HCT116 (cell line): Measurements from ENCODE around the gene RAI1. TPM values are rescaled to one million over a fixed set of nuclear protein-coding genes. Genes with fewer than 3 reads are reported as not detected.

Experiments used
- ATAC-seq: fragments of 200-7000 bp; cut with Tn5 transposase; 2 replicates; pipeline ENCODE4 v1.9.1; 2020; ENCODE audit warnings: mild to moderate bottlenecking, moderate library complexity
- BruUV-seq: library from RNA; stranded (reverse); fragments of 400-500 nt; replicated peaks from 2 replicates; lab custom pipeline; 2021; lab: Mats Ljungman, UMichigan
- CTCF ChIA-PET: fragments of 300-600 bp; sonication (Branson Sonifier 250); formaldehyde crosslinking; loops from one replicate; lab custom pipeline; 2021; ENCODE audit warnings: antibody characterized with exemption; lab: Charles Lee
- POLR2A ChIA-PET: fragments of 300-600, 350-600 bp; sonication (Branson Sonifier 250); formaldehyde crosslinking; loops from one replicate; lab custom pipeline; 2021; ENCODE audit warnings: antibody characterized with exemption; lab: Charles Lee
- RAD21 ChIA-PET, 2 experiments: fragments of 300-600 bp; sonication (Branson Sonifier 250); formaldehyde crosslinking; loops; one replicate each; lab custom pipeline; 2023; ENCODE audit warnings: low total read pairs in 2 of 2; ENCODE audit not compliant: uncharacterized antibody in 2 of 2, unreplicated experiment in 2 of 2, low non-redundant PET in 1 of 2; lab: Charles Lee
- DNase-seq: peaks from one replicate; pipeline ENCODE4 v3.0.0-alpha.2; 2010; ENCODE audit warnings: low read depth, low spot score
- H2AFZ ChIP-seq: fragments of 200-600 bp; shearing (Covaris generic), sonication (generic); 2 replicates; pipeline ENCODE4 v1.6.1; 2017; ENCODE audit warnings: low read depth, mixed run types, mixed read lengths, antibody characterized with exemption, low read length; ENCODE audit not compliant: poor library complexity, severe bottlenecking
- H3K27ac ChIP-seq: 2 replicates; pipeline ENCODE4 v1.5.1; 2012; ENCODE audit warnings: low read depth, low read length
- H3K27me3 ChIP-seq: fragments of 200-600 bp; sonication (generic); 2 replicates; pipeline ENCODE4 v1.6.1; 2016; ENCODE audit warnings: mixed run types, low read length, mixed read lengths; ENCODE audit not compliant: insufficient read depth
- H3K36me3 ChIP-seq, 2 experiments: fragments of 200-500 bp in 1 of 2; fragments of 200-600 bp in 1 of 2; sonication (Bioruptor generic) in 1 of 2; sonication (generic) in 1 of 2; 2 replicates each; pipeline versions ENCODE4 v1.5.1 to v1.6.1; 2014 to 2016; ENCODE audit warnings: low read length in 2 of 2, inconsistent platforms in 1 of 2, mixed read lengths in 1 of 2, mixed run types in 1 of 2; ENCODE audit not compliant: insufficient read depth in 2 of 2, control insufficient read depth in 1 of 2
- H3K4me1 ChIP-seq, 2 experiments: fragments of 200-600 bp in 1 of 2; sonication (generic) in 1 of 2; 2 replicates each; pipeline versions ENCODE4 v1.5.1 to v1.6.1; 2012 to 2017; ENCODE audit warnings: low read length in 2 of 2, inconsistent platforms in 1 of 2, mild to moderate bottlenecking in 1 of 2, mixed read lengths in 1 of 2, mixed run types in 1 of 2, moderate library complexity in 1 of 2; ENCODE audit not compliant: insufficient read depth in 2 of 2, control insufficient read depth in 1 of 2
- H3K4me2 ChIP-seq: fragments of 200-600 bp; sonication (generic); 2 replicates; pipeline ENCODE4 v1.6.1; 2017; ENCODE audit warnings: mixed run types, low read length, mixed read lengths
- H3K4me3 ChIP-seq, 2 experiments: fragments of 200-600 bp in 1 of 2; sonication (generic) in 1 of 2; replicated peaks in 1 of 2; 2 replicates each; pipeline ENCODE4 v1.5.1; 2011 to 2016; ENCODE audit warnings: low read length in 2 of 2, control low read depth in 1 of 2, low read depth in 1 of 2, mild to moderate bottlenecking in 1 of 2, mixed read lengths in 1 of 2, mixed run types in 1 of 2
- H3K79me2 ChIP-seq: fragments of 200-600 bp; sonication (generic); 2 replicates; pipeline ENCODE4 v1.6.1; 2017; ENCODE audit warnings: mild to moderate bottlenecking, mixed run types, low read length, moderate library complexity, mixed read lengths; ENCODE audit not compliant: insufficient read depth
- H3K9ac ChIP-seq: fragments of 200-600 bp; sonication (generic); 2 replicates; pipeline ENCODE4 v1.6.1; 2016; ENCODE audit warnings: low read length, mixed read lengths
- H3K9me2 ChIP-seq: fragments of 200-600 bp; sonication (generic), shearing (Covaris generic); 2 replicates; pipeline ENCODE4 v1.6.1; 2017; ENCODE audit warnings: mixed run types, mild to moderate bottlenecking, moderate library complexity; ENCODE audit not compliant: insufficient read depth
- H3K9me3 ChIP-seq, 2 experiments: fragments of 200-500 bp in 1 of 2; fragments of 200-600 bp in 1 of 2; sonication (Bioruptor generic) in 1 of 2; sonication (generic) in 1 of 2; 2 replicates each; pipeline ENCODE4 v1.6.1; 2014 to 2017; ENCODE audit warnings: low read length in 2 of 2, mixed read lengths in 2 of 2, inconsistent platforms in 1 of 2, low read depth in 1 of 2, mild to moderate bottlenecking in 1 of 2, mixed run types in 1 of 2, moderate library complexity in 1 of 2; ENCODE audit not compliant: control insufficient read depth in 1 of 2, insufficient read depth in 1 of 2
- H4K20me1 ChIP-seq: fragments of 200-600 bp; sonication (generic), shearing (Covaris generic); 2 replicates; pipeline ENCODE4 v1.6.1; 2017; ENCODE audit warnings: mixed run types, mild to moderate bottlenecking, moderate library complexity; ENCODE audit not compliant: insufficient read depth
- ATF3 ChIP-seq: IDR thresholded peaks from 2 replicates; pipeline ENCODE4 v1.6.1; 2012
- CBX3 ChIP-seq: IDR thresholded peaks from 2 replicates; pipeline ENCODE4 v1.6.1; 2012; ENCODE audit warnings: low read depth
- CEBPB ChIP-seq: IDR thresholded peaks from 2 replicates; pipeline ENCODE4 v1.6.1; 2012; ENCODE audit warnings: low read depth
- CTCF ChIP-seq, 3 experiments: fragments of 200-600 bp in 1 of 3; sonication (generic) in 1 of 3; IDR thresholded peaks in 2 of 3; conservative IDR thresholded peaks in 1 of 3; 2 replicates each; pipeline ENCODE4 v1.5.1; 2012 to 2017; ENCODE audit warnings: low read depth in 2 of 3, low read length in 2 of 3, antibody characterized with exemption in 1 of 3, borderline replicate concordance in 1 of 3, control low read depth in 1 of 3, mild to moderate bottlenecking in 1 of 3, mixed read lengths in 1 of 3, mixed run types in 1 of 3, moderate library complexity in 1 of 3; ENCODE audit not compliant: insufficient read depth in 1 of 3
- EGR1 ChIP-seq: IDR thresholded peaks from 2 replicates; pipeline ENCODE4 v1.6.1; 2012; ENCODE audit warnings: low read depth
- ELF1 ChIP-seq: IDR thresholded peaks from 2 replicates; pipeline ENCODE4 v1.6.1; 2012; ENCODE audit warnings: low read depth, borderline replicate concordance
- JUND ChIP-seq: IDR thresholded peaks from 2 replicates; pipeline ENCODE4 v1.6.1; 2012
- MAX ChIP-seq: IDR thresholded peaks from 2 replicates; pipeline ENCODE4 v1.6.1; 2012
- POLR2A ChIP-seq: IDR thresholded peaks from 2 replicates; pipeline ENCODE4 v1.7.0; 2011; ENCODE audit warnings: borderline replicate concordance; ENCODE audit not compliant: insufficient read depth, insufficient read length; ENCODE audit errors: extremely low read depth
- POLR2AphosphoS5 ChIP-seq: IDR thresholded peaks from 2 replicates; pipeline ENCODE4 v1.6.1; 2011; ENCODE audit warnings: mild to moderate bottlenecking, low read depth, low read length, moderate library complexity
- RAD21 ChIP-seq: IDR thresholded peaks from 2 replicates; pipeline ENCODE4 v1.6.1; 2012; ENCODE audit warnings: low read depth, mild to moderate bottlenecking
- REST ChIP-seq: IDR thresholded peaks from 2 replicates; pipeline ENCODE4 v1.6.1; 2012; ENCODE audit warnings: low read depth
- YY1 ChIP-seq: IDR thresholded peaks from 2 replicates; pipeline ENCODE4 v1.6.1; 2011; ENCODE audit warnings: low read length, low read depth, moderate library complexity, mild to moderate bottlenecking; ENCODE audit not compliant: insufficient replicate concordance; ENCODE audit errors: extremely low read depth
- ZBTB33 ChIP-seq: IDR thresholded peaks from 2 replicates; pipeline ENCODE4 v1.6.1; 2011; ENCODE audit warnings: mild to moderate bottlenecking, low read length, moderate library complexity; ENCODE audit not compliant: insufficient replicate concordance; ENCODE audit errors: extremely low read depth
- ZFX ChIP-seq: fragments of 450-650 bp; IDR thresholded peaks from 2 replicates; pipeline ENCODE4 v1.6.1; 2017
- ZNF274 ChIP-seq: fragments of 200-500 bp; sonication (Bioruptor generic); IDR thresholded peaks from 2 replicates; pipeline ENCODE4 v1.6.1; 2014; ENCODE audit warnings: mild to moderate bottlenecking, low read depth, low read length, inconsistent platforms
- intact Hi-C: fragments of 100-400 bp; cut with micrococcal nuclease; formaldehyde crosslinking; loops from 2 replicates; pipeline ENCODE4 v1.10.0; 2022
- total RNA-seq: library from RNA; stranded (reverse); gene quantifications from one replicate; pipeline ENCODE4 v1.2.1, GENCODE V29; 2021; ENCODE audit not compliant: unreplicated experiment

Gene RAI1
- total RNA-seq, 1 experiment from 2014 or later, result 38.5 TPM

GRCh38 chr17:17790637-17791464 lies 109.6 kb downstream of the RAI1 start (continued):
- TF ChIP-seq ZNF274 (no peak), ELF1 (no peak), CBX3 (no peak), POLR2A (no peak)

- DNase-seq (no peak), ATAC-seq (no peak)
- Histone ChIP-seq H3K27me3 (no peaks in the 10 kb centered on the region), H3K9me2 (no peaks in the 10 kb centered on the region), H3K9me3 (no peaks in the 10 kb centered on the region), H3K4me1 (peaks cover 0 to under 1% of the 10 kb centered on the region in 2 experiments; a peak in 1 of 4 replicates), H3K4me3 (no peak overlapping the region), H3K9ac (no peak overlapping the region), H3K36me3 (peaks cover 0 to 3% of the 10 kb centered on the region in 2 experiments; a peak in 2 of 4 replicates), H3K4me2 (no peak overlapping the region), H2AFZ (no peak overlapping the region), H3K79me2 (peaks cover 22% of the 10 kb centered on the region; the same call in 1 of the 2 replicates), H3K27ac (no peak overlapping the region), H4K20me1 (no peaks in the 10 kb centered on the region)
- ChIA-PET POLR2A (no interaction called here), RAD21 (no interaction called here), CTCF (no interaction called here)
- BruUV-seq, result no TSS peak
- intact Hi-C loops, result no loop called here
- TF ChIP-seq ZBTB33 (no peak), YY1 (no peak), POLR2AphosphoS5 (no peak), CTCF (IDR thresholded peaks at IDR 0.05 in 2 of 3, conservative IDR thresholded peaks at IDR 0.05 in 1 of 3; ENCODE audit: borderline replicate concordance in 1 of 3, insufficient read depth in 1 of 3, low read depth in 2 of 3, low read length in 2 of 3) (no peak), MAX (no peak), ZFX (no peak), REST (no peak), ZNF274 (no peak), ATF3 (no peak), CEBPB (no peak), CBX3 (no peak), RAD21 (no peak), JUND (no peak), EGR1 (no peak)
Measured at GRCh38 chr17:17792037-17792550, 110.8 kb downstream of the RAI1 start.
